ENCODE data around the gene CAP2. TPM values are rescaled to one million over a fixed set of nuclear protein-coding genes. Genes with fewer than 3 reads are reported as not detected.
A peak's percentile ranks its signal among the peaks of the same experiment; 100 is the strongest.

Gene CAP2
- total RNA-seq, 1 experiment from 2014 or later, result 7.2 TPM

DNA sequence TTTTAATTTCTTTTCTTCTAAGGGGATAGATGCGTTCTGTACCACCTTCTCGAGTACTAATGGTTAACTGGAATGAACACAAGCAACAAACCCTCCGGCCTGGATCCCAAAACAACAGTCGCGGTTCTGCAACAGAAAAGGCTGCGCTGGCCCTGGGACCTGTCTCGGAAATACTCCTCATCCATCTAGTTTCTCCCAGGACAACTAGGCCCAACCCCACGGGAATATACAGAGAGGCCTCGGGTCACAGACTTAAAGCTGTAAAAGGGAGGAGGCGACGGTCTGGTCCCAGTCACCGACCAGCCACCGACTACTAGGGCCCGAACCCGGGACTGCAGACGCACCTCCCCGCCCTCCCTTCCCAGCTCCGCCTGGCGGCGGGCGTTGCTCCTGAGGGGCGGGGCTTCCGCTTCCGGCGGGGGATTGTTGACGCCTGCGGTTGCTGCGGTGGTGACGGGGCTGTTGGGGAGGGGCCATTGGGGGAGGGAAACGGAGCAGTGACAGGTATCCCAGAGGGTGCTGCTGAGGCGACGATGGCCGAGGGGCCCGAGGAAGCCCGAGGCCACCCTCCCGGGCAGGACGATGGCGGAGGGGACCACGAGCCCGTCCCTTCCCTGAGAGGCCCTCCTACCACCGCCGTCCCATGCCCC, 206.6 kb downstream of the CAP2 start, which contains the start of gene FAM8A1 (continued):
- TF ChIP-seq, protein P1, sequence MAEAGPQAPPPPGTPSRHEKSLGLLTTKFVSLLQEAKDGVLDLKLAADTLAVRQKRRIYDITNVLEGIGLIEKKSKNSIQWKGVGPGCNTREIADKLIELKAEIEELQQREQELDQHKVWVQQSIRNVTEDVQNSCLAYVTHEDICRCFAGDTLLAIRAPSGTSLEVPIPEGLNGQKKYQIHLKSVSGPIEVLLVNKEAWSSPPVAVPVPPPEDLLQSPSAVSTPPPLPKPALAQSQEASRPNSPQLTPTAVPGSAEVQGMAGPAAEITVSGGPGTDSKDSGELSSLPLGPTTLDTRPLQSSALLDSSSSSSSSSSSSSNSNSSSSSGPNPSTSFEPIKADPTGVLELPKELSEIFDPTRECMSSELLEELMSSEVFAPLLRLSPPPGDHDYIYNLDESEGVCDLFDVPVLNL (CRISPR knock-in tag; IDR thresholded peaks at IDR 0.05; ENCODE audit: borderline replicate concordance, low read depth), result no peak
- TF ChIP-seq CREB1 (CRISPR knock-in tag; IDR thresholded peaks at IDR 0.05), result 0 out of 2 replicates have a peak, but pooled peaks have one; percentile 55
- TF ChIP-seq ESRRA (CRISPR knock-in tag; IDR thresholded peaks at IDR 0.05; ENCODE audit: borderline replicate concordance), result no peak
- no peak for TF ChIP-seq MYBL2 (CRISPR knock-in tag; IDR thresholded peaks at IDR 0.05)

DNA sequence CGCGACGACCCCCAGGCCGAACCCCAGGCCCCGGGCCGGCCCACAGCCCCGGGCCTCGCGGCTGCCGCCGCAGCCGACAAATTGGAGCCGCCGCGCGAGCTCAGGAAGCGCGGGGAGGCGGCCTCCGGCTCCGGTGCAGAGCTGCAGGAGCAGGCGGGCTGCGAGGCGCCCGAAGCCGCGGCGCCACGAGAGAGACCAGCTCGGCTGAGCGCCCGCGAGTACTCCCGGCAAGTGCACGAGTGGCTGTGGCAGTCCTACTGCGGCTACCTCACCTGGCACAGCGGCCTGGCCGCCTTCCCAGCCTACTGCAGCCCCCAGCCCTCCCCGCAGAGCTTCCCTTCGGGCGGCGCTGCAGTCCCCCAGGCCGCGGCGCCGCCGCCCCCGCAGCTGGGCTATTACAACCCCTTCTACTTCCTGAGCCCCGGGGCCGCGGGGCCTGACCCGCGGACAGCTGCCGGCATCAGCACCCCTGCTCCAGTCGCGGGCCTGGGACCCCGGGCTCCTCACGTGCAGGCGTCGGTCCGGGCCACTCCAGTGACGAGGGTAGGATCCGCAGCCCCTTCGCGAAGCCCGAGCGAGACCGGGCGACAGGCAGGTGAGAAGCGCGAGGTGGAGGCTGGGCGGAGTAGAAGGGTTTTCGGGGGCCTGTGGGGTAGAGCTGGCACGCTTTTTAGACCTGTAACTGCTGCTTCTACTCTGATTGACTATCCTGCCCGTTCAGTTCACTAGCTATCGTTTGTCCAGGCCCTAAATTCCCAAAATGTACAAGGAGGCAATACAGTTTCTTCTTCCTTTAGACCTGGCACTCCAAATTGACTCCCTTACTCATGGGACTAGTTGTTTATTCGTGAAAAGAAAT, 207.4 kb downstream of the CAP2 start:
- peak; percentile 63 for DNase-seq (ENCODE audit: low spot score)
- ATAC-seq, result peak; percentile 38

More for the DNA sequence above, 207.4 kb downstream of the CAP2 start:
- H3K27ac Mint-ChIP-seq, result no peak overlapping the region
- ChIA-PET CTCF (interaction anchor here (0.6 to 2.4 kb wide), 11 partner anchors 11 to 521 kb away, joined by 3 to 11 read pairs (median 4); partner anchors contain the start of gene NHLRC1), POLR2A (interaction anchor here (0.5 to 1.7 kb wide), 6 partner anchors 11 to 521 kb away, joined by 3 to 10 read pairs (median 4); partner anchors contain the start of gene NUP153)
- no peaks in the 10 kb centered on the region for H3K27me3 Mint-ChIP-seq (ENCODE audit: low read depth)
- no peak for TF ChIP-seq PRRX2 (CRISPR knock-in tag; IDR thresholded peaks at IDR 0.05)
- no peak for TF ChIP-seq SMAD3 (CRISPR knock-in tag; IDR thresholded peaks at IDR 0.05; ENCODE audit: borderline replicate concordance)
- TF ChIP-seq, protein P2, sequence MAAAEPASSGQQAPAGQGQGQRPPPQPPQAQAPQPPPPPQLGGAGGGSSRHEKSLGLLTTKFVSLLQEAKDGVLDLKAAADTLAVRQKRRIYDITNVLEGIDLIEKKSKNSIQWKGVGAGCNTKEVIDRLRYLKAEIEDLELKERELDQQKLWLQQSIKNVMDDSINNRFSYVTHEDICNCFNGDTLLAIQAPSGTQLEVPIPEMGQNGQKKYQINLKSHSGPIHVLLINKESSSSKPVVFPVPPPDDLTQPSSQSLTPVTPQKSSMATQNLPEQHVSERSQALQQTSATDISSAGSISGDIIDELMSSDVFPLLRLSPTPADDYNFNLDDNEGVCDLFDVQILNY (CRISPR knock-in tag; IDR thresholded peaks at IDR 0.05), result peak; percentile 56; the same call in 1 of the 2 replicates
- TF ChIP-seq, protein P3, sequence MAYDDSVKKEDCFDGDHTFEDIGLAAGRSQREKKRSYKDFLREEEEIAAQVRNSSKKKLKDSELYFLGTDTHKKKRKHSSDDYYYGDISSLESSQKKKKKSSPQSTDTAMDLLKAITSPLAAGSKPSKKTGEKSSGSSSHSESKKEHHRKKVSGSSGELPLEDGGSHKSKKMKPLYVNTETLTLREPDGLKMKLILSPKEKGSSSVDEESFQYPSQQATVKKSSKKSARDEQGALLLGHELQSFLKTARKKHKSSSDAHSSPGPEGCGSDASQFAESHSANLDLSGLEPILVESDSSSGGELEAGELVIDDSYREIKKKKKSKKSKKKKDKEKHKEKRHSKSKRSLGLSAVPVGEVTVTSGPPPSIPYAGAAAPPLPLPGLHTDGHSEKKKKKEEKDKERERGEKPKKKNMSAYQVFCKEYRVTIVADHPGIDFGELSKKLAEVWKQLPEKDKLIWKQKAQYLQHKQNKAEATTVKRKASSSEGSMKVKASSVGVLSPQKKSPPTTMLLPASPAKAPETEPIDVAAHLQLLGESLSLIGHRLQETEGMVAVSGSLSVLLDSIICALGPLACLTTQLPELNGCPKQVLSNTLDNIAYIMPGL (CRISPR knock-in tag; IDR thresholded peaks at IDR 0.05), result peak; percentile 55; the same call in 1 of the 2 replicates
- 0 out of 2 replicates have a peak, but pooled peaks have one; percentile 23 for TF ChIP-seq JUN (CRISPR knock-in tag; IDR thresholded peaks at IDR 0.05)
- TF ChIP-seq ESRRA (CRISPR knock-in tag; IDR thresholded peaks at IDR 0.05; ENCODE audit: borderline replicate concordance), result no peak
- no peak for TF ChIP-seq TCF7 (CRISPR knock-in tag; IDR thresholded peaks at IDR 0.05; ENCODE audit: low read depth)
- TF ChIP-seq, protein P4, sequence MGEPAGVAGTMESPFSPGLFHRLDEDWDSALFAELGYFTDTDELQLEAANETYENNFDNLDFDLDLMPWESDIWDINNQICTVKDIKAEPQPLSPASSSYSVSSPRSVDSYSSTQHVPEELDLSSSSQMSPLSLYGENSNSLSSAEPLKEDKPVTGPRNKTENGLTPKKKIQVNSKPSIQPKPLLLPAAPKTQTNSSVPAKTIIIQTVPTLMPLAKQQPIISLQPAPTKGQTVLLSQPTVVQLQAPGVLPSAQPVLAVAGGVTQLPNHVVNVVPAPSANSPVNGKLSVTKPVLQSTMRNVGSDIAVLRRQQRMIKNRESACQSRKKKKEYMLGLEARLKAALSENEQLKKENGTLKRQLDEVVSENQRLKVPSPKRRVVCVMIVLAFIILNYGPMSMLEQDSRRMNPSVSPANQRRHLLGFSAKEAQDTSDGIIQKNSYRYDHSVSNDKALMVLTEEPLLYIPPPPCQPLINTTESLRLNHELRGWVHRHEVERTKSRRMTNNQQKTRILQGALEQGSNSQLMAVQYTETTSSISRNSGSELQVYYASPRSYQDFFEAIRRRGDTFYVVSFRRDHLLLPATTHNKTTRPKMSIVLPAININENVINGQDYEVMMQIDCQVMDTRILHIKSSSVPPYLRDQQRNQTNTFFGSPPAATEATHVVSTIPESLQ (CRISPR knock-in tag; IDR thresholded peaks at IDR 0.05), result 0 out of 2 replicates have a peak, but pooled peaks have one; percentile 54
- TF ChIP-seq, protein P5, sequence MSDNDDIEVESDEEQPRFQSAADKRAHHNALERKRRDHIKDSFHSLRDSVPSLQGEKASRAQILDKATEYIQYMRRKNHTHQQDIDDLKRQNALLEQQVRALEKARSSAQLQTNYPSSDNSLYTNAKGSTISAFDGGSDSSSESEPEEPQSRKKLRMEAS (CRISPR knock-in tag; IDR thresholded peaks at IDR 0.05), result peak; percentile 56; the same call in 1 of the 2 replicates
- TF ChIP-seq, protein P6, sequence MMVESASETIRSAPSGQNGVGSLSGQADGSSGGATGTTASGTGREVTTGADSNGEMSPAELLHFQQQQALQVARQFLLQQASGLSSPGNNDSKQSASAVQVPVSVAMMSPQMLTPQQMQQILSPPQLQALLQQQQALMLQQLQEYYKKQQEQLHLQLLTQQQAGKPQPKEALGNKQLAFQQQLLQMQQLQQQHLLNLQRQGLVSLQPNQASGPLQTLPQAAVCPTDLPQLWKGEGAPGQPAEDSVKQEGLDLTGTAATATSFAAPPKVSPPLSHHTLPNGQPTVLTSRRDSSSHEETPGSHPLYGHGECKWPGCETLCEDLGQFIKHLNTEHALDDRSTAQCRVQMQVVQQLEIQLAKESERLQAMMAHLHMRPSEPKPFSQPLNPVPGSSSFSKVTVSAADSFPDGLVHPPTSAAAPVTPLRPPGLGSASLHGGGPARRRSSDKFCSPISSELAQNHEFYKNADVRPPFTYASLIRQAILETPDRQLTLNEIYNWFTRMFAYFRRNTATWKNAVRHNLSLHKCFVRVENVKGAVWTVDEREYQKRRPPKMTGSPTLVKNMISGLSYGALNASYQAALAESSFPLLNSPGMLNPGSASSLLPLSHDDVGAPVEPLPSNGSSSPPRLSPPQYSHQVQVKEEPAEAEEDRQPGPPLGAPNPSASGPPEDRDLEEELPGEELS (CRISPR knock-in tag; IDR thresholded peaks at IDR 0.05), result 0 out of 2 replicates have a peak, but pooled peaks have one; percentile 30
- no peak for TF ChIP-seq CBFB (CRISPR knock-in tag; IDR thresholded peaks at IDR 0.05; ENCODE audit: low read depth)
- H3K4me1 Mint-ChIP-seq, result peaks cover 13% of the 10 kb centered on the region
- H3K4me3 Mint-ChIP-seq, result peak overlapping the region; percentile 74
- H3K9me3 Mint-ChIP-seq, result no peaks in the 10 kb centered on the region
- H3K36me3 Mint-ChIP-seq, result peaks cover 4% of the 10 kb centered on the region; the same call in 1 of the 2 replicates
